Left cardiac atrium (tissue), 4 donors: Measurements from ENCODE around the gene UGT1A8. TPM values are rescaled to one million over a fixed set of nuclear protein-coding genes. Genes with fewer than 3 reads are reported as not detected.
A peak's percentile ranks its signal among the peaks of the same experiment; 100 is the strongest.
"Not testable (repeated sequence)": the region's sequence is repeated elsewhere in the genome, so short reads cannot be mapped to it uniquely, and the experiment has no call there.

Experiments
- ATAC-seq, 2 donors: fragments of 200-7000 bp; cut with Tn5 transposase; one replicate each; pipeline ENCODE4 v1.9.1; 2020; ENCODE audit warnings: mild to moderate bottlenecking in 2 of 2, moderate library complexity in 2 of 2
- DNase-seq: peaks from one replicate; pipeline ENCODE4 v3.0.0-alpha.2; 2020
- intact Hi-C, 2 donors: fragments of 100-400 bp; cut with DNase I; formaldehyde crosslinking; loops; one replicate each; pipeline versions ENCODE4 v1.14.1 to v1.15.1; 2022 to 2023
- total RNA-seq, 2 donors: library from RNA; stranded (reverse); fragmentation: NEBNext Ultra II Directional; extraction: Animal tissue kit (Norgen Biotek cat#: 25700); gene quantifications; one replicate each; pipeline ENCODE4 v1.2.1, GENCODE V29; 2021
- donor health status: DM: no; HTN: yes; CAD: no.
- donor health status: DM: no; HTN: yes; CAD: no; lungs with severe emphysema.
- donor health status: DM: yes; HTN: yes; CAD: no.
- donor health status: Dilated cardiomyopathy.

Gene UGT1A8
- total RNA-seq, 2 donors from 2014 or later: not detected

DNA sequence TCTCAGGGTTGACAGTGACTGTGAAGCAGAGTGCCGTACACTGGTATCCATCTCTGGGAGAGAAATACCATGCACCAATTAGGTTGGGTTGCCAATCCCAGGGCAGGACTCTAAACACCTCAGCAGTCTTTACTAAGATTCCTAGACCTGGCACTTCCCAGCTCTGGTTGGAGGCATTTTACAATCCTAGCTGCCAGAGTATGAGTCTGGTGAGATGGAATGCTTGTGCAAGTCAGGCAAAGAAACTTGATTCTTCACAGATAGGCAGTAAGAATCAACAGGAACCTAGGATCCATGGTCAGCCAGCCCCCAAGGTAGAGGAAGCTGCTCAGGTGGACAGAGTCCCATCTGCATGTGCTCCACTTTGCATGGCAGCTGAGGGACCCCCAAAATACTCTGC lies 89.3 kb downstream of the UGT1A8 start:
- DNase-seq (no peak), ATAC-seq (peak in 1 of 2 donors; percentile 78)
- intact Hi-C loops: no loop called here

- intact Hi-C loops: no loop called here
- ATAC-seq: no peak
- DNase-seq: no peak
Measured at GRCh38 chr2:233707940-233708644, 90.7 kb downstream of the UGT1A8 start.

DNA sequence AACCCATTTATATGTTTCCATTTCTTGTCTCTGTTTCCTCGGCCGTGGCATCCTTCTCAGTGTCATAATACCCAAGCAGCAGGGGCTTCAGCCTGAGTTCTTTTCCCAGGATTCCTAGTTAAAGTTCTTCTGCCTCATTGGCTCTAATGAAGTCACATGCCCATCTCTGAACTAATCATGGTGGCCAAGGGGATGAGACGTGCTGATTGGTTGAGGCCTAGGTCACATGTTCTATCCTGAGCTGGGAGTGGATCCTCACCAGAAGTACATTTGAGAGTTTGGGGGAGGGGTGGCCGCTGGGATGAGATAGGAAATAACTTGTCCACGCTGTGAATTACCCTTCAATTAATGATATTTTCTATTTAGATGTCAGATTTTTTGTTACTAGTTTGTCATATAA lies 91.5 kb downstream of the UGT1A8 start:
- intact Hi-C loops: no loop called here

GRCh38 chr2:233711312-233712008 lies 94.0 kb downstream of the UGT1A8 start:
- DNase-seq: peak; percentile 78
- intact Hi-C loops: no loop called here
- ATAC-seq: peak; percentile 78 to 90

More for the DNA sequence above, 91.5 kb downstream of the UGT1A8 start:
- ATAC-seq: no peak
- no peak for DNase-seq

- intact Hi-C loops: no loop called here
- no peak for DNase-seq
- ATAC-seq: no peak
Measured at GRCh38 chr2:233712611-233713261, 95.3 kb downstream of the UGT1A8 start, which contains the start of gene UGT1A5. UGT1A5 (plus strand) TSS chr2:233712907; CDS start chr2:233712992, 85 bp downstream.

GRCh38 chr2:233713262-233713615 lies 95.8 kb downstream of the UGT1A8 start:
- intact Hi-C loops: no loop called here
- DNase-seq (no peak), ATAC-seq (no peak)

DNA sequence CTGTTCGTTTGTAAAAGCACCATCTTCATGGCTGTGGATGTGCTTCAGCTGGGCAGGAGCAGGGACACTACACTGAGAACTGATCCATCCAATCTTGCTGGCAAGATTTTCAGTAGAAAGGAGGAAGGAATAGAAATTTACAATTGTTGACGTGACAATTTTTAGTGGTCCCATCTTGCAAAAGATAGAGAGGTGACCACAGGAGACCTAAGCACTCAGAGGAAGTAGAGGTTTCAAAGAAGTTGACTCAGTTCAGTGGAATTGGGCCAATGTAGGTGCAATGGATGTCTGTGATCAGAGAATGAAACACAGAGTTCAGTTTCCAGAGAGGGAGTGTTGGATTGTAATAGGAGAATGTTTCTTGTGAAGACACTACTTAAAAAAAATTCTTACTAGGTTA lies 96.7 kb downstream of the UGT1A8 start:
- DNase-seq: no peak
- intact Hi-C loops: no loop called here
- no peak for ATAC-seq

DNA sequence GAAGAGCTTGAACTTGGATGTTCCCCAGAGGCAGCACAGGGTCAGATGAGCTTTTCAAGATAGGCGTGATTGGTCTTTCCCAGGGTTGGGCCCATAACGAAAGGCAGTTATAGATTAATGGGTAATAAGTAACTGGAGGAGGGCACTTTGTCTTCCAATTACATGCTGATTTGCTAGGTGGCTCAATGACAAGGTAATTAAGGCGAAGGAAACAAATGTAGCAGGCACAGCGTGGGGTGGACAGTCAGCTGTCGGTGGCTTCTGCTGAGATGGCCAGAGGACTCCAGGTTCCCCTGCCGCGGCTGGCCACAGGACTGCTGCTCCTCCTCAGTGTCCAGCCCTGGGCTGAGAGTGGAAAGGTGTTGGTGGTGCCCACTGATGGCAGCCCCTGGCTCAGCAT lies 101.1 kb downstream of the UGT1A8 start, which contains the start of gene UGT1A4:
Gene UGT1A4, plus strand, starts transcription at position 185 of the 400 bp plus-strand sequence. Its CDS starts 85 bp downstream, at position 270.
- ATAC-seq (no peak), DNase-seq (no peak)
- intact Hi-C loops: no loop called here

GRCh38 chr2:233728723-233729301 lies 111.4 kb downstream of the UGT1A8 start, which contains the start of gene UGT1A3:
UGT1A3 (plus strand) TSS chr2:233729042; CDS start chr2:233729127, 85 bp downstream.
- no peak for DNase-seq
- intact Hi-C loops: no loop called here
- no peak for ATAC-seq

- DNase-seq, ATAC-seq, intact Hi-C loops: not testable (repeated sequence)
Measured at GRCh38 chr2:233736868-233737653, 119.6 kb downstream of the UGT1A8 start.

DNA sequence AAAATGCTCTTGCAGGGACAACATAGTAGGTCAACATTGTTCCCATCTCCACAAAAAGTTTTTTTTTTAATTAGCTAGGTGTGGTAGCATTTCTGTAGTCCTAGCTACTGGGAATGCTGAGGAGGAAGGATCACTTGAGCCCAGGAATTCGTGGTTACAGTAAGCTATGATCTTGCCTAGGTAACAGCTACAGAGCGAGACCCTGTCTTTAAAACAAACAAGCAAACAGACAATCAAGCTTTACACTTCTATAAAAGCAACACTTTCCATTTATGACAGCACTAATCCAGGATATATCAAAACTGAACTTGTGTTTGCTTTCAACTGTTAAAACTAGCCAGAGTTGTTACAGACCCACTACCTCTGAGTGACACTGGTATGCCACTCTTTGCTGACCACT lies 123.4 kb downstream of the UGT1A8 start:
- intact Hi-C loops: no loop called here
- DNase-seq (no peak), ATAC-seq (no peak)

GRCh38 chr2:233743464-233744259 lies 126.2 kb downstream of the UGT1A8 start:
- no peak for DNase-seq
- no peak for ATAC-seq
- intact Hi-C loops: no loop called here

DNA sequence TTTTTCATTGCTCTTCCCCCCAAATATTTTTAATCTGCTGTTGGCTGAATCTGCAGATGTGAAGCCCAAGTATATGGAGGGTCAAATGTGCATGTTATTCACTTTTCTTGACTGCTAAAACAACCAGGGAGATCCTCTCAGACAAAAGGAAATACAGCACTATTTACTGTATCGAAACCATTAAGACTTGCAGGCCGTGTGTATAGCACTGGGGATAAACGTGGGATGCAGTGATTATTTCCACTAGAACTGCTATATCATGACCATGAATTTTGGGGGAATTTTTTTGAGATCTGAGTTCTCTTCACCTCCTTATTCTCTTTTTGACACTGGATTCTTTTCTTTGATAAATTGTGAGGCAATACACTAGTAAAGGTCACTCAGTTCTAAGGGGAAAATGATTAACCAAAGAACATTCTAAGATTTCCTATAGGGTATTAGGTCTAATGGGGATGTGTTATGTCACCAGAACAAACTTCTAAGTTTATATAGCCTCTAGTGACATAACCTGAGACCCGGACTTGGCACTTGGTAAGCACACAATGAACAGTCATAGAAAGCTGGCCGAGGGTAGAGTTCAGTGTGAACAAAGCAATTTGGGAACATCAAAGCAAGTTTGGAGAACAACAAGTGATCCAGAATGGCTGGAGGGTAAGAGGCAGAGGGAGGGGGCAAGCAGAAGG lies 127.8 kb downstream of the UGT1A8 start:
- no peak for ATAC-seq
- intact Hi-C loops: no loop called here

DNA sequence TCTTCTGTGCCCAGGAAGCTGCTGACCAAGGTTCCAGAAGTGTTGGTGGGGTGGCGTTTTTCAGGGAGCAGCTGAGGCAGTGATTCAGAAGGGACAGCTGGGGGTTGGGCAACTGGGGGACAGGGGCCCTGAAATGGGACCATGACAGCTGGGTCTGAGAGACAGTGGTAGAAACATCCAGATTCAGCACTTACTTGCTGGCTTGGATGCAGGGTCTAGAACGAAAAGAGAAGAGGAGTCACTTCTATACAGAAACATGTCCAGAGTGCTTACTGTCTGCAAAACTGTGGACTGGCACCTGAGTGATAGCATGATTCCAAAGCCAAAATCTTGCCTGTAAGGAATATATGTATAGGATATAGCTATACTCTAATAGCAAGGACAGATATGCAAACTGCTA lies 128.4 kb downstream of the UGT1A8 start:
- ATAC-seq, intact Hi-C loops, DNase-seq: not testable (repeated sequence)

More for the DNA sequence above, 127.8 kb downstream of the UGT1A8 start:
- no peak for DNase-seq

GRCh38 chr2:233746475-233747282 lies 129.2 kb downstream of the UGT1A8 start:
- intact Hi-C loops: no loop called here
- DNase-seq (no peak), ATAC-seq (no peak)

DNA sequence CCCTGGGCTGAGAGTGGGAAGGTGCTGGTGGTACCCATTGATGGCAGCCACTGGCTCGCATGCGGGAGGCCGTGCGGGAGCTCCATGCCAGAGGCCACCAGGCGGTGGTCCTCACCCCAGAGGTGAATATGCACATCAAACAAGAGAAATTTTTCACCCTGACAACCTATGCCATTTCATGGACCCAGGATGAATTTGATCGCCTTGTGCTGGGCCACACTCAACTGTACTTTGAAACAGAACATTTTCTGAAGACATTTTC lies 129.8 kb downstream of the UGT1A8 start:
- no peak for DNase-seq

GRCh38 chr2:233750689-233751088 lies 133.3 kb downstream of the UGT1A8 start:
- intact Hi-C loops, ATAC-seq, DNase-seq: not testable (repeated sequence)

More for the DNA sequence above, 129.8 kb downstream of the UGT1A8 start:
- no peak for ATAC-seq
- intact Hi-C loops: no loop called here
